VCaP (cell line): ENCODE measurements around the gene TBPL2.

ENCODE experiments used
- H3K27ac ChIP-seq: fragments of 450-650 bp; 2 replicates; pipeline ENCODE4 v1.5.1; 2017
- TF ChIP-seq, protein P1 (sequence below): fragments of 450-650 bp; conservative IDR thresholded peaks from 2 replicates; pipeline ENCODE4 v1.5.1; 2017; ENCODE audit warnings: mild to moderate bottlenecking, moderate library complexity

TBPL2 gene

DNA sequence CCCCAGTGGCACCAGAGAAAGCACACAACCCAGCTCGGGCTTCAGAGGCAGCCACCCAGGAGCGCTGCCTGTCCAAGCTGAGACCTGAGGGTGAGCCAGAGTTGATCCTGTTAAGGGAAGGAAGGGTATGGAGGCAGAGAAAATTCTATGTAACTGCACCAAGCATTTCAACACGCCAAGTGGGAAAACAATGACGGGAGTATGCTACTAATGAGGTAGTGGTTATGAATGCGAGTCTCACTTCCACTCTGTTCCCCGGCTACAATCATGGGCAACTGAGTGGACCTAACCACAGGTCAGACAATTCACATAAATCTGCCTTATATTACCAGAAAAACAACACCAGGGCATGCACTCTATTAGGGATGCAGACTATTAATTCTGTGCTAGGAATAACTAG, 38.7 kb downstream of the TBPL2 start:
- no peak overlapping the region for H3K27ac ChIP-seq
- TF ChIP-seq, protein P1, sequence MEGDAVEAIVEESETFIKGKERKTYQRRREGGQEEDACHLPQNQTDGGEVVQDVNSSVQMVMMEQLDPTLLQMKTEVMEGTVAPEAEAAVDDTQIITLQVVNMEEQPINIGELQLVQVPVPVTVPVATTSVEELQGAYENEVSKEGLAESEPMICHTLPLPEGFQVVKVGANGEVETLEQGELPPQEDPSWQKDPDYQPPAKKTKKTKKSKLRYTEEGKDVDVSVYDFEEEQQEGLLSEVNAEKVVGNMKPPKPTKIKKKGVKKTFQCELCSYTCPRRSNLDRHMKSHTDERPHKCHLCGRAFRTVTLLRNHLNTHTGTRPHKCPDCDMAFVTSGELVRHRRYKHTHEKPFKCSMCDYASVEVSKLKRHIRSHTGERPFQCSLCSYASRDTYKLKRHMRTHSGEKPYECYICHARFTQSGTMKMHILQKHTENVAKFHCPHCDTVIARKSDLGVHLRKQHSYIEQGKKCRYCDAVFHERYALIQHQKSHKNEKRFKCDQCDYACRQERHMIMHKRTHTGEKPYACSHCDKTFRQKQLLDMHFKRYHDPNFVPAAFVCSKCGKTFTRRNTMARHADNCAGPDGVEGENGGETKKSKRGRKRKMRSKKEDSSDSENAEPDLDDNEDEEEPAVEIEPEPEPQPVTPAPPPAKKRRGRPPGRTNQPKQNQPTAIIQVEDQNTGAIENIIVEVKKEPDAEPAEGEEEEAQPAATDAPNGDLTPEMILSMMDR: no peak

GRCh38 chr14:55399852-55400251, 40.6 kb downstream of the TBPL2 start:
- TF ChIP-seq, protein P1: no peak
- no peak overlapping the region for H3K27ac ChIP-seq

- TF ChIP-seq, protein P1: no peak
- no peak overlapping the region for H3K27ac ChIP-seq
Measured at GRCh38 chr14:55399183-55399582, 41.2 kb downstream of the TBPL2 start.

GRCh38 chr14:55398679-55399078, 41.7 kb downstream of the TBPL2 start:
- TF ChIP-seq, protein P1: no peak
- no peak overlapping the region for H3K27ac ChIP-seq

- no peak overlapping the region for H3K27ac ChIP-seq
- TF ChIP-seq, protein P1: no peak
Measured at GRCh38 chr14:55389330-55389729, 51.1 kb downstream of the TBPL2 start.

GRCh38 chr14:55388160-55388559, 52.3 kb downstream of the TBPL2 start:
- TF ChIP-seq, protein P1: no peak
- H3K27ac ChIP-seq: no peak overlapping the region

DNA sequence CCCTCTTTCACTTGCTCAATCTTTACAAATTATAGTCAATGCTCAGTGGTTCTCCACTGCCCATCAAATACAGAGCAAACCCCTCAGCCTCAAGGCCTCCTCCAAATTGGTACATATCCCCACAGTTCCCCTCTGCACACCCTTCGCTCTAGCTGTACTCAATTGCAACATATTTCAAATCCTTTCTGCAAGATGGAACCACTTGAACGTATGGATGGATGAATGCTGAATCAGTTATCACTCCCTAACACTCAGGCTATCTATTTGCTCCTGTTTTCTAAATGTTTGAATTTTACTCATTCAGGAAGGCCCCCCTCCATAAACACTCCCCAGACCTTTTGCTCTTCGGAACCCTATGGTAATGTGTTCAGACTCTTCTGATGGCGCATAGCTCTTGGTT, 53.3 kb downstream of the TBPL2 start:
- no peak overlapping the region for H3K27ac ChIP-seq
- TF ChIP-seq, protein P1: no peak
